Measurements from ENCODE around the gene TRPC6.
"Not testable (repeated sequence)": the region's sequence is repeated elsewhere in the genome, so short reads cannot be mapped to it uniquely, and the experiment has no call there.

Gene TRPC6

GRCh38 chr11:101442936-101443521 is 140.8 kb downstream of the TRPC6 start:
- in situ Hi-C loops (cut with MboI; ENCODE audit: low pct_unique_long_range_greater_than_20kb, low sequenced_read_pairs, unreplicated experiment): no loop called here
- TF ChIP-seq, protein P1, sequence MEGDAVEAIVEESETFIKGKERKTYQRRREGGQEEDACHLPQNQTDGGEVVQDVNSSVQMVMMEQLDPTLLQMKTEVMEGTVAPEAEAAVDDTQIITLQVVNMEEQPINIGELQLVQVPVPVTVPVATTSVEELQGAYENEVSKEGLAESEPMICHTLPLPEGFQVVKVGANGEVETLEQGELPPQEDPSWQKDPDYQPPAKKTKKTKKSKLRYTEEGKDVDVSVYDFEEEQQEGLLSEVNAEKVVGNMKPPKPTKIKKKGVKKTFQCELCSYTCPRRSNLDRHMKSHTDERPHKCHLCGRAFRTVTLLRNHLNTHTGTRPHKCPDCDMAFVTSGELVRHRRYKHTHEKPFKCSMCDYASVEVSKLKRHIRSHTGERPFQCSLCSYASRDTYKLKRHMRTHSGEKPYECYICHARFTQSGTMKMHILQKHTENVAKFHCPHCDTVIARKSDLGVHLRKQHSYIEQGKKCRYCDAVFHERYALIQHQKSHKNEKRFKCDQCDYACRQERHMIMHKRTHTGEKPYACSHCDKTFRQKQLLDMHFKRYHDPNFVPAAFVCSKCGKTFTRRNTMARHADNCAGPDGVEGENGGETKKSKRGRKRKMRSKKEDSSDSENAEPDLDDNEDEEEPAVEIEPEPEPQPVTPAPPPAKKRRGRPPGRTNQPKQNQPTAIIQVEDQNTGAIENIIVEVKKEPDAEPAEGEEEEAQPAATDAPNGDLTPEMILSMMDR (IDR thresholded peaks at IDR 0.05; ENCODE audit: extremely low read depth, insufficient read depth, missing control alignments): no peak
- no peak for DNase-seq (ENCODE audit: low spot score)

GRCh38 chr11:101442171-101442570 is 141.6 kb downstream of the TRPC6 start:
- TF ChIP-seq, protein P1 (IDR thresholded peaks at IDR 0.05; ENCODE audit: extremely low read depth, insufficient read depth, missing control alignments): no peak
- DNase-seq (ENCODE audit: low spot score): no peak
- in situ Hi-C loops (cut with MboI; ENCODE audit: low pct_unique_long_range_greater_than_20kb, low sequenced_read_pairs, unreplicated experiment): no loop called here

- in situ Hi-C loops (cut with MboI; ENCODE audit: low pct_unique_long_range_greater_than_20kb, low sequenced_read_pairs, unreplicated experiment): no loop called here
- DNase-seq (ENCODE audit: low spot score): no peak
- TF ChIP-seq, protein P1 (IDR thresholded peaks at IDR 0.05; ENCODE audit: extremely low read depth, insufficient read depth, missing control alignments): no peak
These were observed 142.1 kb downstream of the TRPC6 start for GRCh38 chr11:101441747-101442146.

GRCh38 chr11:101439488-101439887 is 144.3 kb downstream of the TRPC6 start:
- in situ Hi-C loops (cut with MboI; ENCODE audit: low pct_unique_long_range_greater_than_20kb, low sequenced_read_pairs, unreplicated experiment): no loop called here
- TF ChIP-seq, protein P1 (IDR thresholded peaks at IDR 0.05; ENCODE audit: extremely low read depth, insufficient read depth, missing control alignments): no peak
- DNase-seq (ENCODE audit: low spot score): no peak

GRCh38 chr11:101438708-101439107 is 145.1 kb downstream of the TRPC6 start:
- in situ Hi-C loops (cut with MboI; ENCODE audit: low pct_unique_long_range_greater_than_20kb, low sequenced_read_pairs, unreplicated experiment): not testable (repeated sequence)

GRCh38 chr11:101438126-101438525 is 145.7 kb downstream of the TRPC6 start:
- TF ChIP-seq, protein P1 (IDR thresholded peaks at IDR 0.05; ENCODE audit: extremely low read depth, insufficient read depth, missing control alignments): no peak
- DNase-seq (ENCODE audit: low spot score): no peak
- in situ Hi-C loops (cut with MboI; ENCODE audit: low pct_unique_long_range_greater_than_20kb, low sequenced_read_pairs, unreplicated experiment): no loop called here

More at GRCh38 chr11:101438708-101439107, 145.1 kb downstream of the TRPC6 start:
- DNase-seq (ENCODE audit: low spot score): not testable (repeated sequence)

GRCh38 chr11:101436511-101437142 is 147.2 kb downstream of the TRPC6 start:
- in situ Hi-C loops (cut with MboI; ENCODE audit: low pct_unique_long_range_greater_than_20kb, low sequenced_read_pairs, unreplicated experiment): no loop called here
- TF ChIP-seq, protein P1 (IDR thresholded peaks at IDR 0.05; ENCODE audit: extremely low read depth, insufficient read depth, missing control alignments): peak; percentile 67
- peak; percentile 23 for DNase-seq (ENCODE audit: low spot score)
